GM18505 (cell line): ENCODE measurements around the gene INPP5K.
"Not testable (repeated sequence)": the region's sequence is repeated elsewhere in the genome, so short reads cannot be mapped to it uniquely, and the experiment has no call there.

Source experiments
- ATAC-seq: cut with Tn5 transposase; IDR thresholded peaks from one replicate; pipeline ENCODE4 v1.9.1; 2021; ENCODE audit not compliant: unreplicated experiment
- POLR2A ChIP-seq: IDR thresholded peaks from 4 replicates; pipeline ENCODE4 v1.6.1; 2011; ENCODE audit warnings: borderline replicate concordance; ENCODE audit not compliant: insufficient read depth, insufficient read length; ENCODE audit errors: extremely low read depth

The INPP5K gene

GRCh38 chr17:1464186-1464585 lies 52.2 kb downstream of the INPP5K start:
- no peak for ATAC-seq
- no peak for TF ChIP-seq POLR2A

GRCh38 chr17:1462164-1463112 lies 54.0 kb downstream of the INPP5K start:
- TF ChIP-seq POLR2A: no peak
- no peak for ATAC-seq

GRCh38 chr17:1461198-1461944 lies 55.0 kb downstream of the INPP5K start:
- no peak for ATAC-seq
- TF ChIP-seq POLR2A: no peak

- no peak for ATAC-seq
- no peak for TF ChIP-seq POLR2A
These were observed 56.2 kb downstream of the INPP5K start for GRCh38 chr17:1460233-1460632.

GRCh38 chr17:1455797-1456599 lies 60.4 kb downstream of the INPP5K start, which contains the start of gene CRK:
CRK (minus strand) TSS chr17:1456232; CDS start chr17:1456117, 115 bp downstream.
- peak; percentile 95 for TF ChIP-seq POLR2A

GRCh38 chr17:1455291-1455796 lies 61.1 kb downstream of the INPP5K start:
- no peak for ATAC-seq
- TF ChIP-seq POLR2A: no peak

More at GRCh38 chr17:1455797-1456599, 60.4 kb downstream of the INPP5K start, which contains the start of gene CRK:
- peak; percentile 90 for ATAC-seq

GRCh38 chr17:1454541-1454940 lies 61.9 kb downstream of the INPP5K start:
- ATAC-seq: no peak
- no peak for TF ChIP-seq POLR2A

GRCh38 chr17:1453694-1454093 lies 62.7 kb downstream of the INPP5K start:
- not testable (repeated sequence) for ATAC-seq

GRCh38 chr17:1452836-1453235 lies 63.6 kb downstream of the INPP5K start:
- TF ChIP-seq POLR2A: no peak
- ATAC-seq: no peak

- not testable (repeated sequence) for ATAC-seq
These were observed 66.2 kb downstream of the INPP5K start for GRCh38 chr17:1450261-1450660.

GRCh38 chr17:1449412-1449967 lies 66.9 kb downstream of the INPP5K start:
- TF ChIP-seq POLR2A: no peak
- no peak for ATAC-seq

- no peak for ATAC-seq
- TF ChIP-seq POLR2A: no peak
These were observed 69.4 kb downstream of the INPP5K start for GRCh38 chr17:1447052-1447451.

- ATAC-seq: no peak
- no peak for TF ChIP-seq POLR2A
These were observed 70.2 kb downstream of the INPP5K start for GRCh38 chr17:1446201-1446600.

GRCh38 chr17:1445695-1446094 lies 70.7 kb downstream of the INPP5K start:
- ATAC-seq: not testable (repeated sequence)
